Neural crest cell (in vitro differentiated cells): ENCODE measurements around the gene PSPN. TPM values are rescaled to one million over a fixed set of nuclear protein-coding genes. Genes with fewer than 3 reads are reported as not detected.

ENCODE experiments used
- DNase-seq: peaks from one replicate; pipeline ENCODE4 v3.0.0; 2021; ENCODE audit warnings: low read depth, mixed read lengths, low spot score
- H3K27ac Mint-ChIP-seq: one replicate; pipeline ENCODE4 v1.8.0; 2021; ENCODE audit warnings: mild to moderate bottlenecking, mixed read lengths; ENCODE audit not compliant: unreplicated experiment
- H3K27me3 Mint-ChIP-seq: 2 replicates; pipeline ENCODE4 v1.8.0; 2021; ENCODE audit warnings: low read depth, mild to moderate bottlenecking, mixed read lengths
- H3K36me3 Mint-ChIP-seq: 2 replicates; pipeline ENCODE4 v1.8.0; 2021; ENCODE audit warnings: low read depth, mild to moderate bottlenecking, mixed read lengths
- H3K4me1 Mint-ChIP-seq: 2 replicates; pipeline ENCODE4 v1.8.0; 2021; ENCODE audit warnings: mixed read lengths
- H3K4me3 Mint-ChIP-seq: one replicate; pipeline ENCODE4 v1.8.0; 2021; ENCODE audit warnings: mild to moderate bottlenecking, mixed read lengths
- H3K9me3 Mint-ChIP-seq: 2 replicates; pipeline ENCODE4 v1.8.0; 2021; ENCODE audit warnings: mixed read lengths
- CTCF ChIP-seq: fragments of 200-600 bp; sonication (generic); conservative IDR thresholded peaks from 2 replicates; pipeline ENCODE4 v1.5.0; 2021; ENCODE audit warnings: antibody characterized with exemption, mild to moderate bottlenecking
- total RNA-seq: library from RNA; stranded (reverse); gene quantifications from 2 replicates; pipeline ENCODE4 v1.2.1, GENCODE V29; 2021

Gene PSPN
- total RNA-seq, 1 donor from 2014 or later = 4.4 TPM

GRCh38 chr19:6384381-6384780 lies 8.6 kb upstream of the PSPN start:
- TF ChIP-seq CTCF = no peak
- Mint-ChIP-seq H3K9me3 (no peaks in the 10 kb centered on the region), H3K36me3 (peaks cover 21% of the 10 kb centered on the region)

GRCh38 chr19:6383188-6383587 lies 7.5 kb upstream of the PSPN start:
- no peak overlapping the region for H3K27ac Mint-ChIP-seq
- H3K4me1 Mint-ChIP-seq = no peaks in the 10 kb centered on the region
- peaks cover 26% of the 10 kb centered on the region for H3K36me3 Mint-ChIP-seq
- no peaks in the 10 kb centered on the region for H3K27me3 Mint-ChIP-seq
- H3K4me3 Mint-ChIP-seq = no peak overlapping the region
- H3K9me3 Mint-ChIP-seq = no peaks in the 10 kb centered on the region
- TF ChIP-seq CTCF = no peak
- DNase-seq = no peak

More at GRCh38 chr19:6384381-6384780, 8.6 kb upstream of the PSPN start:
- DNase-seq = no peak
- Mint-ChIP-seq H3K4me1 (no peaks in the 10 kb centered on the region), H3K27me3 (no peaks in the 10 kb centered on the region), H3K4me3 (no peak overlapping the region), H3K27ac (no peak overlapping the region)

GRCh38 chr19:6381030-6381750 lies 5.5 kb upstream of the PSPN start:
- no peaks in the 10 kb centered on the region for H3K9me3 Mint-ChIP-seq
- H3K36me3 Mint-ChIP-seq = peaks cover 26% of the 10 kb centered on the region
- H3K4me1 Mint-ChIP-seq = no peaks in the 10 kb centered on the region
- DNase-seq = no peak
- no peak overlapping the region for H3K27ac Mint-ChIP-seq
- TF ChIP-seq CTCF = no peak
- no peak overlapping the region for H3K4me3 Mint-ChIP-seq
- H3K27me3 Mint-ChIP-seq = no peaks in the 10 kb centered on the region

- Mint-ChIP-seq H3K36me3 (peaks cover 26% of the 10 kb centered on the region), H3K27me3 (no peaks in the 10 kb centered on the region), H3K4me3 (peak overlapping the region; percentile 42), H3K9me3 (no peaks in the 10 kb centered on the region), H3K27ac (no peak overlapping the region), H3K4me1 (no peaks in the 10 kb centered on the region)
- DNase-seq = no peak
- TF ChIP-seq CTCF = no peak
Measured at GRCh38 chr19:6379744-6380143, 4.0 kb upstream of the PSPN start.

GRCh38 chr19:6378486-6378885 lies 2.8 kb upstream of the PSPN start:
- Mint-ChIP-seq H3K27ac (no peak overlapping the region), H3K4me1 (peaks cover 4% of the 10 kb centered on the region), H3K27me3 (no peaks in the 10 kb centered on the region), H3K4me3 (no peak overlapping the region), H3K9me3 (no peaks in the 10 kb centered on the region), H3K36me3 (peaks cover 26% of the 10 kb centered on the region)
- no peak for TF ChIP-seq CTCF
- DNase-seq = no peak
